ENCODE results near the gene LRP1B.

Gene LRP1B

GRCh38 chr2:141589314-141589713 is 541.5 kb downstream of the LRP1B start:
- Mint-ChIP-seq H3K4me1 (no peaks in the 10 kb centered on the region), H3K27ac (no peak overlapping the region), H3K36me3 (ENCODE audit: low read depth) (no peaks in the 10 kb centered on the region), H3K9me3 (peaks cover 6% of the 10 kb centered on the region), H3K4me3 (no peak overlapping the region), H3K27me3 (ENCODE audit: low read depth) (no peaks in the 10 kb centered on the region)
- TF ChIP-seq, protein P1, sequence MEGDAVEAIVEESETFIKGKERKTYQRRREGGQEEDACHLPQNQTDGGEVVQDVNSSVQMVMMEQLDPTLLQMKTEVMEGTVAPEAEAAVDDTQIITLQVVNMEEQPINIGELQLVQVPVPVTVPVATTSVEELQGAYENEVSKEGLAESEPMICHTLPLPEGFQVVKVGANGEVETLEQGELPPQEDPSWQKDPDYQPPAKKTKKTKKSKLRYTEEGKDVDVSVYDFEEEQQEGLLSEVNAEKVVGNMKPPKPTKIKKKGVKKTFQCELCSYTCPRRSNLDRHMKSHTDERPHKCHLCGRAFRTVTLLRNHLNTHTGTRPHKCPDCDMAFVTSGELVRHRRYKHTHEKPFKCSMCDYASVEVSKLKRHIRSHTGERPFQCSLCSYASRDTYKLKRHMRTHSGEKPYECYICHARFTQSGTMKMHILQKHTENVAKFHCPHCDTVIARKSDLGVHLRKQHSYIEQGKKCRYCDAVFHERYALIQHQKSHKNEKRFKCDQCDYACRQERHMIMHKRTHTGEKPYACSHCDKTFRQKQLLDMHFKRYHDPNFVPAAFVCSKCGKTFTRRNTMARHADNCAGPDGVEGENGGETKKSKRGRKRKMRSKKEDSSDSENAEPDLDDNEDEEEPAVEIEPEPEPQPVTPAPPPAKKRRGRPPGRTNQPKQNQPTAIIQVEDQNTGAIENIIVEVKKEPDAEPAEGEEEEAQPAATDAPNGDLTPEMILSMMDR (IDR thresholded peaks at IDR 0.05; ENCODE audit: unreplicated experiment in 3 of 3): no peak

- Mint-ChIP-seq H3K27ac (no peak overlapping the region), H3K36me3 (ENCODE audit: low read depth) (no peaks in the 10 kb centered on the region), H3K9me3 (no peaks in the 10 kb centered on the region), H3K4me1 (no peaks in the 10 kb centered on the region), H3K4me3 (no peak overlapping the region), H3K27me3 (ENCODE audit: low read depth) (no peaks in the 10 kb centered on the region)
- TF ChIP-seq, protein P1 (IDR thresholded peaks at IDR 0.05; ENCODE audit: unreplicated experiment in 3 of 3): no peak
These were observed 543.8 kb downstream of the LRP1B start for GRCh38 chr2:141586985-141587384.

GRCh38 chr2:141582213-141582612 is 548.6 kb downstream of the LRP1B start:
- Mint-ChIP-seq H3K4me1 (no peaks in the 10 kb centered on the region), H3K27me3 (ENCODE audit: low read depth) (no peaks in the 10 kb centered on the region), H3K27ac (no peak overlapping the region), H3K9me3 (no peaks in the 10 kb centered on the region), H3K36me3 (ENCODE audit: low read depth) (no peaks in the 10 kb centered on the region), H3K4me3 (no peak overlapping the region)
- TF ChIP-seq, protein P1 (IDR thresholded peaks at IDR 0.05; ENCODE audit: unreplicated experiment in 3 of 3): no peak

GRCh38 chr2:141579071-141579470 is 551.7 kb downstream of the LRP1B start:
- Mint-ChIP-seq H3K9me3 (peaks cover 9% of the 10 kb centered on the region), H3K36me3 (ENCODE audit: low read depth) (peaks cover 2% of the 10 kb centered on the region), H3K4me3 (no peak overlapping the region), H3K27me3 (ENCODE audit: low read depth) (no peaks in the 10 kb centered on the region), H3K4me1 (no peaks in the 10 kb centered on the region), H3K27ac (no peak overlapping the region)
- TF ChIP-seq, protein P1 (IDR thresholded peaks at IDR 0.05; ENCODE audit: unreplicated experiment in 3 of 3): no peak

DNA sequence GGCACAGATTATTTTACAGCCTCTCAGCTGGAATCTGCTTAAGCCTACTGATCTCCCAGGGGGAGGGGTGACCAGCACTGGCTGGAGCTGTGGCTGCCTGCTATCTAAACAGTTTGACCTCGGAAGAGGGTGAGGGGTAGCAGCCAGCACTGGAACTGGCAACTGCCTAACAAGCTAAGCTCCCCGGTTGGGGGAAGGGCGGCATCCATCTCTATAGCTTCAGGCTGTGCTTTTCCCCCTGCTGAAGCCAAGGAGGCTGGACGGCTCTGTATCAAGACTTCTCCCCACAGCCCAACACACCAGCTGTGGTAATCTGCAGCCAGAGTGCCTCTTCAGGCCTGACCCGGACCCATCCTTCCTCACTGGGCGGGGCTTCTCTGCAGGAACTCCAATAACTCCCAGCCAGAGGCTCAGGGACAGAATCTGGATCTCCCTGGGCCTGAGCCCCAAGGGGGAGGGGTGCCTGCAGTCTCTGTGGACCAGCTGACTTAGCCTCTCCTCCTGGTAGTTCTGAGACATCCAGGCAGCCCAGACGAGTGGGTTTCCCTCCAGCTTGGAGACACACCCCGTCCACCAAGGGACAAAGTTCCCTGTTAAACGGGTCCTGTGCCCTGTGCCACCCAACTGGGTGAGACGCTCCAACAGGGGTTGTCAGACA is 560.2 kb downstream of the LRP1B start:
- Mint-ChIP-seq H3K27me3 (ENCODE audit: low read depth) (no peaks in the 10 kb centered on the region), H3K36me3 (ENCODE audit: low read depth) (peaks cover 4% of the 10 kb centered on the region), H3K9me3 (peaks cover 32% of the 10 kb centered on the region), H3K4me1 (no peaks in the 10 kb centered on the region), H3K27ac (no peak overlapping the region), H3K4me3 (no peak overlapping the region)
- TF ChIP-seq, protein P1 (IDR thresholded peaks at IDR 0.05; ENCODE audit: unreplicated experiment in 3 of 3): no peak

GRCh38 chr2:141569941-141570340 is 560.9 kb downstream of the LRP1B start:
- H3K27me3 Mint-ChIP-seq (ENCODE audit: low read depth): no peaks in the 10 kb centered on the region
- H3K36me3 Mint-ChIP-seq (ENCODE audit: low read depth): peaks cover 4% of the 10 kb centered on the region
- peaks cover 32% of the 10 kb centered on the region for H3K9me3 Mint-ChIP-seq
- H3K4me3 Mint-ChIP-seq: no peak overlapping the region
- H3K27ac Mint-ChIP-seq: no peak overlapping the region
- no peaks in the 10 kb centered on the region for H3K4me1 Mint-ChIP-seq
- TF ChIP-seq, protein P1 (IDR thresholded peaks at IDR 0.05; ENCODE audit: unreplicated experiment in 3 of 3): no peak

Data from nephron (organoid).